DMS153 (cell line): Measurements from ENCODE around the gene RUNDC3A.
A peak's percentile ranks its signal among the peaks of the same experiment; 100 is the strongest.
"Not testable (repeated sequence)": the region's sequence is repeated elsewhere in the genome, so short reads cannot be mapped to it uniquely, and the experiment has no call there.

ENCODE experiments used
- DNase-seq: peaks from one replicate; lab custom pipeline; 2025; lab: John Stamatoyannopoulos, UW

The RUNDC3A gene

GRCh38 chr17:44318077-44318892, 9.9 kb downstream of the RUNDC3A start:
- DNase-seq: no peak

- DNase-seq: no peak
Observed at GRCh38 chr17:44320066-44320465, 11.7 kb downstream of the RUNDC3A start.

DNA sequence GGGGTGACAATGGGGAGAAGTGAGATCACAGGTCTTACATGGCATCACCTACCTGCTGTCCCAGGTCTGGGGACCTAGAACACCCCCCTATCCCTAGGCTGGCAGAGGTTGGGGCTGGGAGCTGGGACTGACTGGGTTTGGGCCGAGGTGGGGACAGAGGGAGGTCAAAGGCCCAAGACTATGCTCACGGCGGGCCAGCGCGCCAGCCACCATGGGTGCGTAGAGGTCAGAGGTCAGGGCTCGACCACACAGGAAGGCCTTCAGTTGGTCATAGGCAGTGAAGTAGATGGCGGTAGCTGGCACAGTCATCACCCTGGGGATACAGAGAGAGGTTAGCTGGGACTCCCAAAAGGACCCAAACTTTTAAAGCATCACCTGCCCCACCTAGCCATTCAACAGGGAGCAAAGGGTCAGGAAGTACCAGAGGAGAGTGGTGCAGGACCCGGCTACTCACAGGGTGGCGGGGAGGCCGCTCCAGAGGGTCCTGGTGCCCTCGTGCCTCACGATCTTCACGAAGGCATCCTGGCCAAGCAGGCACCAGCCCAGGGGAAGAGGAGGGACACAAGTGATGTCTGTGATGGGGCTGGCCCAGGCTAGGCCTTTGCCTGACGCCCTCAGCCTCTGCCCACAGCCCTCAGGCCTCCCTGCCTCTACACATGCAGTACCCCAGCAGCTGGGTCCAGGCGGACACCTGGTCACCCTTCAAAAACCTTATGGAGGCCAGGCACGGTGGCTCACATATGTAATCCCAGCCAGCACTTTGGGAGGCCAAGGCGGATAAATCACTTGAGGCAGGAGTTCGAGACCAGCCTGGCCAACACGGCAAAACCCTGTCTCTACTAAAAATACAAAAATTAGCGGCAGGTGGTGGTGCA, 13.1 kb downstream of the RUNDC3A start:
- DNase-seq: no peak

GRCh38 chr17:44322236-44322895, 14.0 kb downstream of the RUNDC3A start:
- no peak for DNase-seq

DNA sequence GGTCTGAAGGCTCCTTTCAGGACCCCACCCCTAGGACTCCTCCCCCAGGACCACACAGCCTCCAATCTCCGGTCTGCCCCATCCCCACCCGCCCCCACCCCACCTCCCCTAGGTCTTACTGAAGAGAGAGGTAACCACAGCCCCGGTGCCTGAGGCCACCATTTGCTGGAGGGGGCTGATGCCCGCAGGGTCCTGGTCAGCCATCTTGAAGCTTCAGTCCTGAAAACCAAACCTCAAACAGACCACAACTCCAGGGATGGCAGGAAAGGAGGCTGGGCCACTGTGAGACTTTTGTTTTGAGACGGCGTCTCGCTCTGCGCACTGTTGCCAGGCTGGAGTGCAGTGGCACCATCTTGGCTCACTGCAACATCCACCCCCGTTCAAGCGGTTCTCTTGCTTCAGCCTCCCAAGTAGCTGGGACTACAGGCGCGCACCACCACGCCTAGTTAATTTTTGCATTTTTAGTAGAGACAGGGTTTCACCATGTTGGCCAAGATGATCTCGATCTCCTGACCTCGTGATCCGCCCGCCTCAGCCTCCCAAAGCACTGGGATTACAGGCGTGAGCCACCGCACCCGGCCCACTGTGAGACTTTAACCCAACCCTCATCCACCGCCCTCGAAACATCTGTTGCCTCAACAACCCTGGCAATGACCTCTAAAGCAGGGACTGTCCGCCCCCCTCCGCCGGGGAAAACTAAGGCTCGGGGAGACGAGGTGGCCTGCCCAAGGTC, 15.1 kb downstream of the RUNDC3A start:
- DNase-seq: no peak

DNA sequence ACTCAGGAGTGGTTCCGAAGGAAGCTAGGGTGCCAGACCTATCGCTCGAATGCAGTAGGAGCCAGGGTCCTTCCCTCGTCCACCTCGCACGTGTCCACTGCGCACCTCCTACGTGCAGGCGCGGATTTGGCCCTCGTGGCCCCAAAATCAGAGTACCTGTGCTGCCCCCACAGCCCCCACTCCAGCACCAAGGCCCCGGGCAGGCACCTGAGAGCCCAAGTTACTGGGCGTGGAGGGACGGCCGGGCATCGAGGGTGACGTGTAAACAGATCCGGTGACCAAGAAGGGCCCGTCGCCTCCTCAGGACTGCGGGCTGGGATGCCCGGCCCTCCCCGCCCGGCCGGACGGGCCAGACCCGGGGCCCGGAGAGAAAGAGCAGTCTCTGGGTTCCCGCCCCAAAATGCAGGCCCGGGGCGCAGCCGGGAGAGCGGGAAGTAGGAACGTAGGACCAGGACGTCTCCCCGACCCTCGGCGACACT, 15.7 kb downstream of the RUNDC3A start:
- no peak for DNase-seq

DNA sequence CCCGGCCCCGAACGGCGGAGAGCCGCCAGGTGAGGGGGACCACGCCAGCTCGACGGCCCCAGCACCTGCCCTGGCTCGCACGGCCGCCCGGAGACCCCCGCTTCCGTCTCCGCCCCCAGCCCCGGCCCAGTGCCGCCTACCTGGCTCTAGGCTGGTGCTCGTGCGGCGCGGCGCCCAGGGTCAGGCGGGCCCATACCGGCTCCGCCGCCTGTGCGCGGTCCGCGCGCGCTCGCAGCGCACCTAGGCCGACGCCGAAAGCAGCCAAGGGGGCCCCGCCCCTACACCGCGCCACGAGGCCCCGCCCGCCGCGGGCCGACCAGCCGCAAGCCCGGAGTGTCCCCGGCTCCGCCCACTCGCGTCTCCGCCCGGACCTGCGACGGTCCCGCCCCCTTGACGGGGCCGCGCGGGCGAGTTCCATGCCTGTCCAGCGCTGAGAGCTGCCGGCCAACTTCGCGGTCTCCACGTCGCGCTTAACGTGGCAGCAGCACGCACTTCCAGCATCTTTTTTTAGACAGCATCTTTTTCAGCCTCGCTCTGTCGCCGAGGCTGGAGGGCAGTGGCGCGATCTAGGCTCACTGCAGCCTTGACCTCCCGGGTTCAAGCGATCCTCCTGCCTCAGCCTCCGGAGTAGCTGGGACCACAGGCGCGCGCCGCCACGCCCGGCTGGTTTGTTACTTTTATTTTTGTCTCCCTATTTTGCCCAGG, 16.3 kb downstream of the RUNDC3A start, which contains the start of gene SLC25A39:
TSS of gene SLC25A39 (minus strand) at position 253 of the 705 bp plus-strand sequence. CDS start 1,261 bp downstream, outside the sequence.
- peak; percentile 77 for DNase-seq

GRCh38 chr17:44326861-44327444, 18.6 kb downstream of the RUNDC3A start:
- DNase-seq: peak; percentile 94

DNA sequence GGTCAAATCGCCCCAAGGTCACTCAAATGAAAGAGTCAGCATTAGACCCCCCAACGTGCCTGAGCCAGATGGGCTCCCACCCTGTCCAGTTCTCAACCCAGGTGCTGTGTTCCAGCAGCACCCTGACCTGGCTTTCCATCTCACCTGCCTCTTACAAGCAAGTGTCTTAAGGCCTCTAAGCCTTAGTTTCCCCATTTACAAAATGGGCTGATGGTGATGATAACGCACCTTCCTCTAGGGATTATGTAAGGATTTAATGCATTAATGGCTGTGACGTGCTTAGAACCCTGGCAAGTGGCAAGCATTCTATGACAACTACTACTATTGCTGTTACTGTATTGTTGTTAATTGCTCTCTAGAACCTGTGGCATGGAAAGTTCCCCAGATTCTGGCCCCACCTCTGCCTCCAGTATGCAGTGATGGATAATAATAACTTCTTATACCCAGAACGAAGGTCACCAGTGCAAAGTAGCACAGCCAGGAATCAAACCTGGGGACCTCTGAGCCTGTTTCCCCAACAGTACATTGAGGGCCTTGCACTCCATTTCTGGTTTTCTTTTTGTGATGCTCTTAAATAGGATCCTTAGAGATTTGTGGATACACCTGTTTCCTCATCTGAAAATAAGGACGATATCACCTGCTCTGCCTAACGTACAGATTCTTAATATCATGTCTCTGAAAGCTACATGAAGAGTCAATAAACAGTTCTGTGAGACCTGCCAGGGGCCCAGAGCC, 19.5 kb downstream of the RUNDC3A start:
- no peak for DNase-seq

DNA sequence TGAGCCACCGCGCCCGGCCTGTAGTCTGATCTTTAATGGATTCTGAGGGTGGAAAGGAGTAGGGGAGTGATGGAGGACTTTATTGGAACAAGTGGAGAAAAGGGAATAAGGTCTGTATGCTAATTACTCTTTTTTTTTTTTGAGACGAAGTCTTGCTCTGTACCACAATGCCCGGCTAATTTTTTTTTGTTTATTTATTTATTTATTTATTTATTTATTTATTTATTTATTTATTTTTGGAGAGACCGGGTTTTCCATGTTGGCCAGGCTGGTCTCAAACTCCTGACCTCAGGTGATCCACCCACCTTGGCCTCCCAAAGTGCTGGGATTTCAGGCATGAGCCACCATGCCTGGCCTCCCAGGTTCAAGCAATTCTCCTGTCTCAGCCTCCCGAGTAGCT, 21.1 kb downstream of the RUNDC3A start:
- not testable (repeated sequence) for DNase-seq

DNA sequence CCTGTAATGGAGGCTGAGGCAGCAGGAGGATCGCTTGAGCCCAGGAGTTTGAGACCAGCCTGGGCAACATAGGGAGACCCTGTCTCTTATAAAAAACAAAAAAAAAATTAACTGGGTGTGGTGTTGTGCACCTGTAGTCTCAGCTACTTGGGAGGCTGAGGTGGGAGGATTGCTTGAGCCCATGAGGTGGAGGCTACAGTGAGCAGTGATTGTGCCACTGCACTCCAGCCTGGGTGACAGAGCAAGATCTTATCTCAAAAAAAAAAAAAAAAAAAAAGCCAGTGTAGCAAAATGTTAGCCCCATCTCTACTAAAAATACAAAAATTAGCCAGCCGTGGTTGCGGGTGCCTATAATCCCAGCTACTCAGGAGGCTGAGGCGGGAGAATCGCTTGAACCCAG, 21.9 kb downstream of the RUNDC3A start:
- DNase-seq: not testable (repeated sequence)

DNA sequence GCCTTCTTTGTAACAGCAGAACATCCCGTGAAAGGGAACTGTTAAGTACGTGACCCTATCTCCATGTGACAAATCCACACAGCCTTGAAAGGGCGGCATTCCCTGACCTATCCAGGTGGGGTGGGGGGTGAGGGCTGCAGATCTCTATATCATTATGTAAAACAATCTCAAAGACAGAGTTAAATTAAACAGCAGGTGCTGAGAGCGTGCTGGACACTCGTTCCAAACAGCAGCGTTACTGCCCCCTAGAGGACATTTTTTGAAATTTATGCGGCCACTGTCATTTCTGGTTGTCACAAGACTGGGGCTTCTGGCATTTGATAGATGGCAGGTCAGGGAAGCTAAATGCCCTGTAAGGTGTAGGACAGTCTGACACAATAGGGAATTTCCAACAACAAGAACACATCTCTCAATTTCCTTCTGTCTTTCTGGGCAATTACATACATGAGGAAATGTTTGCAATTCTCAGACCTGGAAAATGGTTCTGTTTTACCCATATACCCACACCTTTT, 22.9 kb downstream of the RUNDC3A start:
- peak; percentile 48 for DNase-seq

- no peak for DNase-seq
Observed at GRCh38 chr17:44333371-44333770, 25.0 kb downstream of the RUNDC3A start.

DNA sequence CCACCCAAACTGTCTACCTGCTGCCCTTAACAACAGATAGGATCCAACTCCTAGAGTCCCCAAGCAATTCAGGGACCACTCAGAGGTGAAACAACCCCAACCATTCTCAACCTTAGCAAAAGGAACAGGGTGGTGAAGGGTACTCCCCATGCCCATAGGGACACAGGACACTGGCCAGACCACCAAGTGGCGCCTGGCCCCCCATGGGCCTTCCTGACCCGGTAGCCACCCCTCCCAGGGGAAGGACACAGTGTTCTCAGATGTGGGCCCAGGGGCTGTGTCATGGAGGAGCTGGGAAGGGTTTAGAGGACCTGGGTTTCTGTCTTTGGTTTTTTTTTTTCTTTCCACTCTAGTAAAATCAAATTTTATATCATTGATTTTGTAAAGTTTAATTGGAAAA, 25.9 kb downstream of the RUNDC3A start:
- no peak for DNase-seq

DNA sequence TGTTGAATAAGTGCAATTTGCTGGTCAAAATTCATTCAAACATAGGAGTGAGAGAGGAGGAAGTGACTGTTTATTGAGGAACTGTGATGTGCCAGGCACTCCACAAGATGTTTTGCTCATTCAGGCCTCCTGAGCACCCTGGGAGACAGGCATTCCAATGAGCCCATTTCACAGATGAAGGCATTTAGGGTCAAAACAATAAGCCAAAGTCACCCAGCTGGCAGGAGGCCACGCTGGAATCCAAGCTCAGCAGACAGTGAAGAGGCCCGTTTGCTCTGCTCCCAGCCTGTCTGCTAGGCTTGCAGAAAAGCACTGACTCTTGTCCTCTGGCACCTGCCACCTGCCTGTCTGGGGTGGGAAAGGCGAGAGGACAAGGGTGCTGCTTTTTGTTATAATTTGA, 26.3 kb downstream of the RUNDC3A start:
- DNase-seq: no peak

DNA sequence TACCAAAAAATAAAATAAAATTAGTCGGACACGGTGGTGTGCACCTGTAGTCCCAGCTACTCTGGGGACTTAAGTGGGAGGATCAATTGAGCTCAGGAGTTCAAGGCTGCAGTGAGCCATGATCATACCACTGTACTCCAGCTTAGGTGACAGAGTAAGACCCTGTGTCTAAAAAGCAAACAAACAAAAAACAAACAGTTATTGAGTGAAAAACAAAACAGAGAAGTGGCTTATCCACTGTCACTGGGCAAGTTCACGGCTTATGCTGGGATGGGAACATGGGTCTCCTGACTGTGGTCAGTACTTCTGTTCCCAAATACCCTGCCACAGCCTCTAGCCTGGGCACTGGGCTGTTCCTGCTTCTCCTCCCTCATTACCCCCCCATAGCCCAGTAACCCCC, 27.2 kb downstream of the RUNDC3A start:
- no peak for DNase-seq

GRCh38 chr17:44335968-44336367, 27.6 kb downstream of the RUNDC3A start:
- no peak for DNase-seq

DNA sequence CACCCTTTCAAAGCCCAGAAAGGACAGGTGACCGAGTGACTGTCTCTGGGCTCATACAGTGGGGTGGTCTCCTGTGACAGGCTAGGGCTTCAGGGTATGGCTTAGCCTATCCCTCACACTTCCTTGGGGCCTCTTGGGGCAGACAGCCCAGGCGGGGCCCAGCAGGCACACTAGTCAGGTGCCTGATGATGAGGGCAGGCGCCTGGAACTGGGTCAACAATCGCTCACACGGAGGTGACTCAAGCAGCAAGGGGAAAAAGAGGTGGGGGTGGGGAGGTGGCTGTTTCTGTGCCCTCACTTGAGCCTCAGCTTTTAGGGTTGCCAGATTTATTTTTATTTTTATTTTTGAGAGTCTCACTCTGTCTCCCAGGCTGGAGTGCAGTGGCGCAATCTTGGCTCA, 30.3 kb downstream of the RUNDC3A start:
- DNase-seq: no peak

DNA sequence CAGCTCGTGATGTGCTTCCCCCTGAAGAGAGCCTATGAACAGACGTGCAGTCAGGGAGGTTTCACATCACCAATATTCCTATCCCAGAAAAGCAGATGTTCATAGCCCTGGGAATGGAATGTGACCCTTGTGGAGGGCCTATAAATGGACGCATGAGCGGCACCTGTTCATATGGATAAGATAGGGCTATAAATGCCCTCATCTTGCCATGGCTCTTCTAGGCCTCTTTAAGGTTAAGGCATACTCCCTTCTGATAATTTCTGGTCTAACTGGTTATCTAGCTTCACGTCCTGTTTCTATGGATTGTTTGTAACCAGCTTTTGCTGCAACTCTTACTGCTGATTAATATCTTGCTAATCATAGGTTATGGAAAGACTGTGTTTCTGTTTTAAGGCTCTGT, 32.2 kb downstream of the RUNDC3A start:
- DNase-seq: not testable (repeated sequence)
